HG02623 (cell line): Measurements from ENCODE around the gene EFL1.
"Not testable (repeated sequence)": the region's sequence is repeated elsewhere in the genome, so short reads cannot be mapped to it uniquely, and the experiment has no call there.

Experiments used
- ATAC-seq: cut with Tn5 transposase; IDR thresholded peaks from one replicate; pipeline ENCODE4 v1.9.1; 2021; ENCODE audit warnings: moderate library complexity; ENCODE audit not compliant: unreplicated experiment

Gene EFL1

DNA sequence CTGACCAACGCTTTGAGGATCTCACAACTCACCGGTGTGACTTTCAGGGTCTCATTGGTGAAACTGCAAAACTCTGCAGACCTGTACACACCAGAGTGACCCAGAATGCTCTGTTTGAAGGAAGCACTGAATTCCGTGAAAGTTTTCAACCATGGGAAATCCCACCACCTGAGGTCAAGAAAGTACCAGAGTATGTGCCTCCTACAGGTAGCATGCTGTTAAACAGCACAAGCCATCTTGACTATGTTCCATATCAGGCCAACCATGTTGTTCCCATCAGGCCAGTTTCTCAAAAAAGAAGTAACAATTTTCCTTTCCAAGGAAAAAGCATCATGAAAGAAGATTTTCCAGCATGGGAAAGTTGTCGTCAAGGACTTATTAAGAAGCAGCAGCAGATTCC lies 19.9 kb upstream of the EFL1 start:
- not testable (repeated sequence) for ATAC-seq

DNA sequence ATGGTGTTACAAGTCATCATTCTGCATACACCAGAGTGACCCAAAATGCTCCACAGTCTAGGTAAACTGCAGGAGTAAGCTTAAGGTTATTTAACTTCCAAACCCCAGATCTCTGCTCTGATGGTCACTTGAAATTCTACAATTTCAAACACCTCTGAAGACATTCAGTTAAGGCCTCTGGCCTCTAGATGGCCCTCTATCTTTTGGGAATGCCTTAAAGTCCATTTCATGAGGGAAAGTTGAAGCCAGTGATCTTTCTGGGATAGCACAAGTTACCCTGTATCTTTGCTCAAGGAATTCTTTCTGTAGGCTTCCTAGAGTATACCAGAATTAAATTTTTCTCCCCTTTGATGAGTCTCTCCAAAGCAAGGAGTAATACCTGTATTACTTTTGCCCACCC lies 18.7 kb upstream of the EFL1 start:
- not testable (repeated sequence) for ATAC-seq

DNA sequence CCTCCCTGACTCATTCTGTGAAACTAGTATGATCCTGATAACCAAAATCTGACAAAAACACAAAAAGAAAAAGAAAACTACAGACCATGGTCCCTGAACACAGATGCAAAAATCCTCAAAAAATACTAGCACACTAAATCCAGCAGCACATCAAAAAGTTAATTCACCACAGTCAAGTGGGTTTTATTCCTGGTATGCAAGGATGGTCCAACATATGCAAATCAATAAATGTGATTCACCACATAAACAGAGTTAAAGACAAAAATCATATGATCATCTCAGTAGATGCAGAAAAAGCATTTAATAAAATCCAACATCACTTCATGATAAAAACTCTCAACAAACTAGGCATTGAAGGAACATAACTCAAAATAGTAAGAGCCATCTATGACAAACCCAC lies 12.9 kb upstream of the EFL1 start:
- ATAC-seq: no peak

DNA sequence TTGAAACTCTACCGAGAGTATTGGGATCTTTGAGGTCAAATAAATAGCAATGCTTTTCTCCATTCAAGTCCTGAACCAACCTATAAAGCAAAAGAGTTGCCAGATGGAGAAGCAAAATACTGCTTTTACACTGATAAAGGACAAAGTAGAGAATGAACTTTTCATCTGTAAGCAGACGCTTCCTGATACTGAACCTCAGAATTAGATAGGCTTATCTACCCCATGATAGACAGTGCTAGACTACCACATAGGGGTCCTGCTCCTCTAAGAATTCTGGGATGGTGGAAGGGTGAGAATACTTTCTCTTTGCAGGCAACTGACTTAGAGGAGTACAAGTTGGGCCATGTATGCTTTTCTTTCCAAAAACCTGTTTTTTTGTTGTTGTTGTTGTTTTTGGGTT lies 9.6 kb upstream of the EFL1 start:
- ATAC-seq: no peak

DNA sequence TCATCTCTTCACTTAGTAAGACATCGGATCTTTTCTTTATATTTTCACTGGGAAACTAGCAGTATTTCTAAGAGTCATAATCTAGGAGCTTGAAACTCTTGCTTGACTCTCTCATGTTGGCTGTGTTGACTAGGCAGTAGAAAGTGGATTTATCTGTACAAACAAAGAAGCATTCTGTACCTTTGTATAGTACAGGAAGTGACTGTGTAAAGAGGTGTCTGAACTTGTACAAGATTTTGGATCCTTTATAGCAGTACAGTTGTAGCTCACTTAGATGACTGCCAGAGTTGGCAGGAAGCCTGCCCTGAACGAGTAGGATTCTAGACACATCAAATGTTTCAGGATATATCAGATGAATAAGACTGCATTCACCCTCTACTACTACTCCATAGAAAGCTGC lies 5.9 kb upstream of the EFL1 start:
- not testable (repeated sequence) for ATAC-seq

DNA sequence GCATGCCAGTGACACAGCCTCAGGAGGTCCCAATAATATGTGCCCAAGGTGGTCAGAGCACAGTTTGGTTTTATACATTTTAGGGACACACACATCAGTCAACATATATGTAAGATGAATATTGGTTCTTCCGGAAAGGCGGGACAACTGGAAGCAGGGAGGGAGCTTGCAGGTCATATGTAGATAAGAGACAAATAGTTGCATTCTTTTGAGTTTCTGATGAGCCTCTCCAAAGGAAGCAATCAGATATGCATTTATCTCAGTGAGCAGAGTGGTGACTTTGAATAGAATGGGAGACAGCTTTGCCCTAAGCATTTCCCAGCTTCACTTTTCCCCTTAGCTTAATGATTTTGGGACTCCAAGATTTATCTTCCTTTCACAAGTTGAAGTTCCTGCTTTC lies 4.6 kb upstream of the EFL1 start:
- ATAC-seq: not testable (repeated sequence)

DNA sequence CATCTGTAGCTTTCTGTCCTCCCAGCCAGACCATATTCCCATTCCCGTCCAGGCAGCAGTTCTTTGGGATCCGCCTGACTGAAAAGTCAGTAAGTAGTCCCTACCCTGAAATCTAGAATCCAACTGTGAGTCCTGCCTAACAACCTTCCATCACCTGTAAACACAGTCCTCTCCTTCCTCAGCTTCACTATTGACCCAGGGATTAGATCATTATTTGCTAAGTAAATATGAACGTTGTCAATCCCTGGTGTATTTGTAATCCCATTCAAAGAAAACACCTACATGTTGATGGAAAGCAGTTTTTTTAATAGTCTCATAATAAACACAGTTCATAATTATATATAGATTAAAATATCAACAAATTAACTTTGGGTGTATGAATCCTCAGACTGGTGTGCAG lies 816 bp upstream of the EFL1 start:
- ATAC-seq: no peak

DNA sequence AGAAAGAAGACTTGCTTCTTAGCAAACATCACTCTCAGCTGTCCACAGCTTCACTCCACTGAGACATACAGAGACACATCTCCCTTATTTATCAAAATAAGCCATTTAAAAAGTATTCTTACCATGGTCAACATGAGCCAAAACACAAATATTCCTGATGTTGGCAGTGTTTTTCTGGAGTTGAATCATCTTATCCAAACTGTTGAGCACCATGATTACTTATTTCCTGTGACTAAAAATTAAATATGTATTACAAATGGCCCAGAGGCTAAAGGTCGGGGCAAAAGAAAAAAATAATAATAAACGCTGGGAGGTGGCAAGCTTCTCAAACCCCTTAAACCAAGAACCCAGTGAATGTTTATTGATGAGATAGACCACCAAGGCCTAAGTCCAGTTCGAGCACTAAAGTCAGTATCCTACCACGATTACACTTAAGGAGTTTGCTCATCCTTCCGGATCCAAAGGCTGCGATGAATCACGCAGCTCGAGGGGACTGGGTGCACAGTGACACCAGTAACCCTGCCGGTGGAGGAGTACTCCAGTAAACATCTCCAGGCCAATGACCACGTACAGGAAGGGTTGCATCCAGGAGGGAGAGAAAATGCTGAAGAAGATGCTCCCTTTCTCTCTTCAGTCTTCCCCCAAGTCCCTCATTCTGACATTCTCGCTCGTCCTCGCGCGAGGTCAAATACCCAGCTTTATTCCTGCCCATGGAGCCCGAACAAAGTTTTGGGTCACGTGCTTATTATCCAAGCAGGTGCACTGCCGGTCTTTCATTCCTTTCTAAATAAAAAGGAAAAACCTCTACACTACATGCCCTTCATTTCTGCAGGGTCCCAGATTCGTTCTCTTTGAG lies 740 bp downstream of the EFL1 start:
- ATAC-seq: peak; percentile 2

DNA sequence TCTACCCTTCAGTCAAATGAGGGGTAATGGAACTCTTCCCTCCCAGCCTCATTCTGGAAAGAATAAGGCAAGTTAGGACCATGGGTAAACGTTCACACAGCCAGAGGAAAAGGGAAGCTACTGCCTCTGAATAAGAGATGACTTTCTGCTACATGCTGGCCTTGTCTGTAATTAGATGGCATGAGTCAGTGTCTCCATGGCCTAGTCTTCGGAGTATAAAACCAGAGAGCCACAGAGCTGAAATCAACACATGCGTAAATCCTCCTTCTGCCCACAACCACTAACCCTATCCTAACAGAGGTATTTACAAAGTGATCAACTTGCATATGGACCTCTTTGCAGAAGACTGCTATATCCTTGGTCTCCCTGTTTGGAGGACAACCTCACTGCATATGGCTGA lies 14.3 kb downstream of the EFL1 start:
- ATAC-seq: not testable (repeated sequence)

DNA sequence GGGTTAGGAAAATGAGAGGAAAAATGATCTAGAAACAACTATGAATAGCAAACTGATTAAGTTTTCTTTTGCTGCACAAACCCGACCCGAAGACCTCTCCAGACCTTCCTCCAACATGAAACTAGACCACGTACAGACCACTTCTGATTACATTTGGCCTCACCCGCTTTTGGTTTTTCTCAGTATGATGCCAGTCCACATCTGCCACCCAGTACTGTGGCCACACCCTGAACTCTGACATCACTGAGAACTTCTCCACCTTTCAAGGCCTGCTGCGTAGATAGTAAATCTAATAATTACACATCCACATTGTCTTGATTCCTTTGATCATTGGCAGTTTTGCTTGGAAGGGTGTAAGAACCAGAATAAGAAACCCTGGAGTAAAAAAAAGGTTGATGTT lies 16.6 kb downstream of the EFL1 start:
- ATAC-seq: not testable (repeated sequence)

DNA sequence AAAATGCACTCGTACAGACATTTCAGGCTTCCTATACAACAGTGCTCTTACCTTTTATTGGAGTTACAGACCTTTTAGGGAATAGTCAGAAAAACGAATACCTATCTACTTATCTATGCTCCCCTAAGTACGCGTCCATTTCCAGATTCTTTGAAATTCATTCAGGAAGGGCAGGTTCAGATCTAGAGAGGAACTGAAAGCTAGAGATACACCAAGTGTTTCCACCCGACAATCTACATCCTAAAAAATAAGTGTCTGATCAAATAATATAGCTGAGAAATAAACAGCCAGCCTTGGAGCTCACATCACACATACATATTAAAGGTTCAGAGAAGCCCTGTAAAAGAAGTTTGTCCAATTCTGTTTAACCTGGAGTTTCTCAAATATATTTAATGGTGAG lies 18.9 kb downstream of the EFL1 start:
- not testable (repeated sequence) for ATAC-seq

DNA sequence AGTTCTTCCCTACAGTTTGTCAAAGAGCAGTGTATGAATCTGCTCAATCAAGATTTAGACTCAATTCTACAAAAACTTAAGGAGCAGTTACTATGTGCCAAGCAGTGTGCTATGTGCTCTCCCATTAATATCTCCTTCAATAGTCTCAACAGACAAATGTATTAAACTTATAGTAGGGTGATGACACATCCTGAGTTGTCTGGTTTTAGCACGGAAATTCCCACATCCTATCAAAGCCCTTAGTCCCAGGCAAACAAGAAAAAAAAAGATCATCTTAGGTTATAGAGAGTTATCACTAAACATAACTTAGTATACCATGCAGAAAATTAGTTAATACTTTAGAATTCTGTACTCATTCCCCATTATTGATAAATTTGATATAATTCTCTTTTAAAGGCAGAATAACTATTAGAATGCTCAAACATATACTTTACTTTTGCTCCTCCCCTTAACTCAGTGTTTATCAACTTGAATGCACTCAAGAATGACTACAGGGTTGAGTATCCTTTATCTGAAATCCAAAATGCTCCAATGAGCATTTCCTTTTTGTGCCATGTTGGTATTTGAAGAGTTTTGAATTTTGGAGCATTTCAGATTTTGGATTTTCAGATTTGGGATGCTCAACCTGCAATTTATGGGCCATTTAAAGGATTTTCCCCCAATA lies 20.6 kb downstream of the EFL1 start:
- ATAC-seq: not testable (repeated sequence)

DNA sequence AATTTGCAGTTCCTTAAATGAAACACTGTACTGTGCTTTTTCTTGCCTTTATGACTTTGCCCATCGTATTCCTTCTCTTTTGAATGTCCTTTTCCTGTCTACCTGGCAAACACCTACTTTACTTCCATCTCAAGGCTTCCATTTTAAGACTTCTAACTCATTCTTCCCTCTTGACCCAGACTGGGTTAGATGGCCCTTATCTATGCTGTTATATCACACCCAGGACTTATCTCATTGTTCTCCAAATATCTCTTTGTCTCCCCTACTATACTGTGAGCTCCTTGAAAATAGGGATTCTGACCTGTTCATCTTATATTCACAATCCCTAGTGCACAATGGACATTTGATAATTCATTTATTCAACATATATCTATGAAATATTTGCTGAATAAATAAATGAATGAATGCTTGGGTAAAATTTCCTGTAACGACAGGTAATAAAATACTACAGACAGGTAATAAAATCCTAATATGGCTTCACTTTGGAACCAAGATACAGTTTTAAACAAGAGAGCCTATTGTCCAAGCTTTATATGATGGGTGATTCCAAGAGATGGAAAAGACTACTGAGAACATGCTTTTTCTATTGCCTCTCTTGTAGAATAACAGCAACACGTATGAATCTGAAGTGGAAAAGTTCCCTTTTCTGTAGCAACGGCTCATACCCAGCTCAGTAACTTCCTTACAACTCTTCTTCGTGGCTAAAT lies 22.7 kb downstream of the EFL1 start:
- no peak for ATAC-seq

DNA sequence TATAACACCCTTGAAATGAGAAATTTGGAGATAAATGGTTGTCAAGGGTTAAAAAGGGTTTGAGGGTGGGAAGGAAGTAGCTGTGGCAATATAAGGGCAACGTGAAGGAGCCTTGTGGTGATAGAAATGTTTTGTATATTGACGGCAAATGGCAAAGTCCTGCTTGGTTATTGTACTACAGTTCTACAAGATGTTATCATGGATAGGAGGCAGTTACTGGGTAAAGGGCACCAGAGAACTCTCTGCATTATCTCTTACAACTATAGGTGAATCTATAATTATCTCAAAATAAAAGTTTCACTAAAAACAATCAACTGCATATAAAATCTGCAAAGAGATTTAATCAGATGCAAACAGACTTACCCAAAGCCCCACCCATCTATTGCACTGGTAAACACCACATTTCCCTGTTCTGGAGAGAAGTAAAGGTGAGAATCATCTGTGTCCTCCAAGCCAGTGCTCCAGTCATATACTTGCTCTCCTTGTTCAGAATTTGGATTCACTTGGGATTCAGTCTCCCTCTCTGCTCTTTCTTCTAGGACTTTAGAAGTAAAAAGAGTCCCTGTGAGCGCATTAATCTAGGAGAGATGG lies 24.5 kb downstream of the EFL1 start:
- ATAC-seq: not testable (repeated sequence)

DNA sequence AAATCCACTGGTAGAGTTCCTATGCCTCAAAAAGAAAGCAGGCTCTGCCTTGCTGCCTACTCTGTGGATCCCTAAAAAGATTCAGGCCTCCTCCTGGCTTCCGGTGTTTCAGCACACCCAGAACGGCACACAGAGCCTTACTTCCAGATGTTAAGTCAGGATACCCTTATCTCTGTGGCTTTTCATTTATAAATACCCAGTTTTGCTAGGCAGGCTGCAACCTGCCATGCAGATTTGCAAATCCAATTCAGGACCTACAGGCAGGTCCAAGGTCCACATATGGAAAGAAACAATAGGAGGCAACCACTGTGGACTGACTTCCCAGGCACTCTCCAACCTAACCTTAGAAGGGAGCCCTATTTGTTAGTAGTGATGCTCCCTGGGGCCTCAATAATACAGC lies 30.7 kb downstream of the EFL1 start:
- ATAC-seq: no peak

DNA sequence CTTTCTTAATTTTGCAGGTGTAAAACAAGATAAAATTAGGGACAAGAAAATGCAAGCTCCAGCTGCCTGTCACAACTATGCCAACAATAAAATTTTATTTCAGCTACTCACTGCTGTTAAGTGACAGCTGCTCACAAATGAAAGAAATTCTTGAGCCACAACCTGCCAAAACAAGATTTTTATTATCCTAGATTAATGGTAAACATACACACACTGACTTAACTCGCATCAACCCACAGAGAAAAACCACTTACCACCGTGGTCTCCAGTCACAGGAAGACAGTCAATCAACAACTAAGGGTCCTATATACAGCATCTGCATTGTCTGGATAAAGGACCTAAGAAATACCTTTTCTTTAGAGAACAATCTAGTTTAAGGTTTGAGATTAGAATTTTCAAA lies 31.3 kb downstream of the EFL1 start:
- ATAC-seq: no peak

DNA sequence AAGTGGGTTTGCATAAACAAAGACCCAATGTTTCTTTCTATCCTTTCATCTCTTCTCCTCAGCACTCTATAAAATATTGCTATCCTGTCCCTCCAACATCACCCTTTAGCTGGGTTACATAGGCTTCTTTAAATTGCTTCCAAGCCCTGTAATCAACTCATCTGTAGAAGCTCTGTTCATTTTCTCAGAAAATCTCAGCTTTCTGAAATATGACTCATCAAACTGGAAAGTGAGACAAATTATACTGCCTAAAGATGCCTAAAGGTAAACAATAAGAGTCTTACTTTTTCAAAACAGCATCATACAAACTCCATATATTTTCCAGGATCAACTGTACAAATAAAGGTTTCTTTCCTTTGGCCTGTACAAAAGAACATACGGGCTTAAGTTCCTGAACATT lies 33.8 kb downstream of the EFL1 start:
- no peak for ATAC-seq

DNA sequence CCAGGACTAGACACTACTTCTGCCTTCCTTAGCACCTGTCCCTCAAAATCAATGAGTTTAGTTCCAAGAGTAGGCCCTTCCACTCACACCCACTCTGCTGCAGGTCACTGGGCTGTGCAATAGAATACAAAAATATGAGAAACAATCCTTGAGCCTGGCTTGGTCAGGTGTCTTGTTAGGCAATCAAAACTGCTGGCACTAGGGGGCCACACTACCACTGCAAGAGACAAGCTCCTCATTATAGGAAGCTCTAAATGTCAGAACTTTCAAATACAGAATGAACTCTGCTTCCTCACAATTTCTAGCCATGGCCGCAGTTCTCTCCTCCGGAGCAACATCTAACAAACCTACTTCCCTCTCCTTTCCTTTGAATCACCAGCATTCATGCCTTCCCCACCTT lies 41.0 kb downstream of the EFL1 start:
- not testable (repeated sequence) for ATAC-seq

DNA sequence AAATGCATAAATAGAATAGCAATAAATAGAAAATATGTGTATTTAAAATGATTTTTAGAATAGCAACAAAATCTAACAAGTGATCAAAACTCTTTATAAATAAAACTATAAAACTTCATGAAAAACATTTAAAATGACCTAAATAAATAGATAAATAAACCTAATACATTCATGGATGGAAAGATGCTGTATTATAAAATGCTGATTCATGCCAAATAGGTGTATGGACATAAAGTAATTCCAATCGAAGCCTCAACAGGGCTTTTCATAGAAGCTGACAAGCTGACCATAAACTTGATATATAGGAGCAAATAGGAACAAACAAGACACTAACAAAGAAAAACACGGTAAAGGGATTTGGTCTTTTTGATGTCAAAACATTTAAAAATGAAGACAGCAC lies 46.4 kb downstream of the EFL1 start:
- not testable (repeated sequence) for ATAC-seq

DNA sequence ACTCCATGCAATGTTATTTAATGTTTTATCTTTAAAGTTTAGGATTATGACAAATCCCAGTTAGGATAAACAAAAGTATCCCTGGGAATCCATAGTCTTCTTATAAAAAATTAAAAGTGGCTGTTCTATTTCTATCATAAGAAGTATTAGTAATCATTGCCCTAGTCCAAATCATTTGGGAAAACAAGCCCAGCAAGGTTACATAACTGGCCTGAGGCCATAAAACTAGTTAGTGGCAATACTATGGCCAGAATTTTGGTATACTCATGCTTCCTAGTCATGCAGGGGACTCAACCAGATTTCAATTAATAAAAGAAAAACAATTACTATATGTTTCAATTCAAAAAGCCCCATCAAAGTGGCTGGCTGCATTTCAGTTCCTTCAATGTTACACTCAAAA lies 50.3 kb downstream of the EFL1 start:
- ATAC-seq: not testable (repeated sequence)

DNA sequence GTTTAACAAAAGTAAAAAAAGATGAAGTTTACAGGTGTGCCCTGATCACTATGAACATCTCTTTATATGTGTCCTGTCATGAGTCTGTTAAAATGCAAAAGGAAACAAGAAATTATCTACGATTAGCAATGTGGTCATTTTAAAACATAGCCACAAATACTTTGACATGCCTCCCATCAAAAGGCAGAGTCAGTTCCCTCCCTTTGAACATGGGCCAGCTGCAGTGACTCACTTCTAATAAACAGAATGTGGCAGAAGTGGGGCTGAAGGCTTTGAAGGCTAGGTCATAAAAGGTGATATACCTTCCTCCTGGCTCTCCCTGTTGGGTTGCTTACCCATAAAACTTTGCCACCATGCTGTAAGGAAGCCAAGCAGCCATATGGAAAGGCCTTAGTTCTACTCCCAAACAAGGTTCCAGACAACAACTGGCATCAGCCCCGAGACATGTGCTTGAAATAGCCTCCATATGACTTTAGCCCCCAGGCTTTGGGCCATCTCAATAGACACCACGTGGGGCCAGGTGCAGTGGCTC lies 52.4 kb downstream of the EFL1 start:
- ATAC-seq: not testable (repeated sequence)
